Mucosa of descending colon (tissue), 3 donors: ENCODE results near the gene TMEM233. TPM values are rescaled to one million over a fixed set of nuclear protein-coding genes. Genes with fewer than 3 reads are reported as not detected.
A peak's percentile ranks its signal among the peaks of the same experiment; 100 is the strongest.

Experiments used
- ATAC-seq: fragments of 200-7000 bp; cut with Tn5 transposase; one replicate; pipeline ENCODE4 v1.9.1; 2020; ENCODE audit warnings: mild to moderate bottlenecking, moderate library complexity
- DNase-seq, 3 donors: peaks; one replicate each; pipeline ENCODE4 v3.0.0-alpha.2; 2020
- H3K36me3 ChIP-seq: fragments of 200-600 bp; one replicate; pipeline ENCODE4 v1.8.0; 2021; ENCODE audit warnings: low read depth, mild to moderate bottlenecking
- H3K4me1 ChIP-seq: fragments of 200-600 bp; one replicate; pipeline ENCODE4 v1.8.0; 2021; ENCODE audit warnings: low read depth, mild to moderate bottlenecking
- H3K4me3 ChIP-seq: fragments of 200-600 bp; one replicate; pipeline ENCODE4 v1.8.0; 2021; ENCODE audit warnings: mild to moderate bottlenecking
- H3K9me3 ChIP-seq: fragments of 200-600 bp; one replicate; pipeline ENCODE4 v1.8.0; 2021; ENCODE audit warnings: mild to moderate bottlenecking
- intact Hi-C, 2 donors: fragments of 100-400 bp; cut with DNase I in 1 of 2; cut with micrococcal nuclease in 1 of 2; formaldehyde crosslinking; loops; one replicate each; pipeline versions ENCODE4 v1.11.0 to v1.11.1; 2022; cut with DNase I, micrococcal nuclease
- total RNA-seq, 3 donors: library from RNA; stranded (reverse); fragmentation: NEBNext Ultra II Directional in 2 of 3; extraction: Animal tissue kit (Norgen Biotek cat#: 25700) in 2 of 3; gene quantifications; one replicate each; pipeline versions ENCODE4 v1.2.1 to v1.2.4, GENCODE V29; 2021 to 2023
- TF ChIP-seq, protein P1 (sequence below): fragments of 200-600 bp; IDR thresholded peaks from one replicate; pipeline ENCODE4 v1.8.0; 2022; ENCODE audit warnings: antibody characterized with exemption, mild to moderate bottlenecking
- donor health status: DM: no; HTN: no; CAD: no; lungs with moderate emphysema.
- donor health status: DM: no; HTN: no; CAD: no.
- donor health status: DM: no; HTN: yes; CAD: no.

Gene TMEM233
- total RNA-seq, 3 donors from 2014 or later = 0.27 to 0.63 TPM; not detected in 1

DNA sequence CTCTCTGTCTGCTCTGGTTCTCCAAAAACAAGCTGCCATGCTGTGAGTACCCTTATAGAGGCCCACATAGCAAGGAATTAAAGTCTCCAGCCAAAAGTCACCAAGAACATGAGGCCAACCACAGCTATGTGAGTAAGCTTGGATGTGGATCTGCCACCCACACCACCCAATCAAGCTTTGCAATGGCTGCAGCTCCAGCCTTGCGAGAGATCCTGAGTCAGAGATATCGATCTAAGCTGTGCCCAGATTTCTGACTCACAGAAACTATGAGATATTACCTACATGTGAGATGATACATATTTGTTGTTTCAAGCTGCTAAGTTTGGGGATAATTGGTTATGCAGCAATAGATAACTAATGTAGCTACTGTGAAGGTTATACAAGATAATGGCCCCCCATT, 15.5 kb upstream of the TMEM233 start:
- intact Hi-C loops = no loop called here
- H3K4me3 ChIP-seq = no peak overlapping the region
- no peaks in the 10 kb centered on the region for H3K9me3 ChIP-seq
- DNase-seq (no peak), ATAC-seq (no peak)
- no peaks in the 10 kb centered on the region for H3K36me3 ChIP-seq
- TF ChIP-seq, protein P1, sequence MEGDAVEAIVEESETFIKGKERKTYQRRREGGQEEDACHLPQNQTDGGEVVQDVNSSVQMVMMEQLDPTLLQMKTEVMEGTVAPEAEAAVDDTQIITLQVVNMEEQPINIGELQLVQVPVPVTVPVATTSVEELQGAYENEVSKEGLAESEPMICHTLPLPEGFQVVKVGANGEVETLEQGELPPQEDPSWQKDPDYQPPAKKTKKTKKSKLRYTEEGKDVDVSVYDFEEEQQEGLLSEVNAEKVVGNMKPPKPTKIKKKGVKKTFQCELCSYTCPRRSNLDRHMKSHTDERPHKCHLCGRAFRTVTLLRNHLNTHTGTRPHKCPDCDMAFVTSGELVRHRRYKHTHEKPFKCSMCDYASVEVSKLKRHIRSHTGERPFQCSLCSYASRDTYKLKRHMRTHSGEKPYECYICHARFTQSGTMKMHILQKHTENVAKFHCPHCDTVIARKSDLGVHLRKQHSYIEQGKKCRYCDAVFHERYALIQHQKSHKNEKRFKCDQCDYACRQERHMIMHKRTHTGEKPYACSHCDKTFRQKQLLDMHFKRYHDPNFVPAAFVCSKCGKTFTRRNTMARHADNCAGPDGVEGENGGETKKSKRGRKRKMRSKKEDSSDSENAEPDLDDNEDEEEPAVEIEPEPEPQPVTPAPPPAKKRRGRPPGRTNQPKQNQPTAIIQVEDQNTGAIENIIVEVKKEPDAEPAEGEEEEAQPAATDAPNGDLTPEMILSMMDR = no peak
- no peaks in the 10 kb centered on the region for H3K4me1 ChIP-seq

DNA sequence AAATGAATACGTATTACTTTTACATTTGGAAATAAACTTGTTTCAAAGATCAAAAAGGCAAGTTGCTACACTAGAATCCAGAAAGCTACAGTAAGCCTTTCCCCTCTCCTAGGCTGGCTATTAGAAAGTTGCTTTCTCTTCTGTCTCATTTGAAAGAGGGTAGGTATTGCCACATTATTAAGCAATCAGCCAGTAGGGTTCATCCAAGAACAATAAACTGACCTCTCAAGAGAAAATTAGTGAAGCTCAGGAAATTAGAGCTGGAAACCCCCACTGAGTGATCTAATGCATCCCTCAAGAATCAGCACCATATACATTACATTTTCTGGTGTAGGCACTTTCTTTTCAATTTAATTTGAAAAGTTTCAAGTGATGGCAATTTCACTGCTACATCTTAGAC, 4.5 kb upstream of the TMEM233 start:
- ATAC-seq = no peak

DNA sequence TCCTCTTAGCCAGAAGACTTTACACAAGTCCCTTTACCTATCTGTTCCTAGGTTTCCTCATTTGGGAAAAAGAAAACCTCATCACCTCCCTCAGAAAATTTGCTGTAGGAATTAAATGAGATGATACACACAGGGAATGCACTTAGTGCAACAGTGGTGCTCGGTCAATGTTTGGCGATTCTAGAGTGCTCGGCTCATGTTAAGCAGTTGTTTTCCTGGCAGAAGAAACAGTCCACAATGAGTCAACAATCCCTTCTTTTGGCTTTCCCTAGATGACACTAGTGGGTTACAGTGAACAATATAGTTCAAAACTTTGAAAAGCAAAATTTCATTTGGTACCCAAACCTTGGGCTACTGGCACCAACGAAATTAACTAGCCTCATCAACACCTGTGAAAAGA, 3.9 kb upstream of the TMEM233 start:
- no peak for DNase-seq
- Histone ChIP-seq H3K4me1 (no peaks in the 10 kb centered on the region), H3K9me3 (no peaks in the 10 kb centered on the region), H3K36me3 (no peaks in the 10 kb centered on the region), H3K4me3 (no peak overlapping the region)
- no peak for ATAC-seq
- TF ChIP-seq, protein P1 = no peak
- intact Hi-C loops = no loop called here

More for the DNA sequence above, 4.5 kb upstream of the TMEM233 start:
- no peaks in the 10 kb centered on the region for H3K9me3 ChIP-seq
- H3K4me3 ChIP-seq = no peak overlapping the region
- no peaks in the 10 kb centered on the region for H3K36me3 ChIP-seq
- TF ChIP-seq, protein P1 = no peak
- DNase-seq = no peak
- H3K4me1 ChIP-seq = no peaks in the 10 kb centered on the region
- intact Hi-C loops = no loop called here

DNA sequence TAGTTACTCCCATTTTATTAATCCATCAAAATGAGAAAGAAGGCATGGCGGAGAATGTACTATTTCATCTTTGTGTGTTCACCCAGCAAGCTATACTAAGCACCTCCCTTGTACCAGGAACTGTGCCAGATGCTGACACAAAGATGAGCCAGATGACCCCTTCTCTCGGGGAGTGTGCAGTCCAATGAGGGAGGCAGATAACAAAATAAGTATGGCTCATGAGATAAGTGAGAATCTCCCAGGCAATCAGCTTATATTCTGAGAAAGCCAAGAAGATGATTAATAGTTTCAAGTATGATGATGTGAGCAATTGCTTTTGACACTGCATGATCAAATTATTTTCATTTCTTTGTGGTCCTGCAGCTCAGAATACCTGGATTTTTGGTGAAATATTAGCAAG, 1.3 kb upstream of the TMEM233 start:
- H3K36me3 ChIP-seq = no peaks in the 10 kb centered on the region
- ATAC-seq = no peak
- TF ChIP-seq, protein P1 = no peak
- intact Hi-C loops = no loop called here
- H3K9me3 ChIP-seq = no peaks in the 10 kb centered on the region
- no peak overlapping the region for H3K4me3 ChIP-seq
- H3K4me1 ChIP-seq = peaks cover 3% of the 10 kb centered on the region
- no peak for DNase-seq

DNA sequence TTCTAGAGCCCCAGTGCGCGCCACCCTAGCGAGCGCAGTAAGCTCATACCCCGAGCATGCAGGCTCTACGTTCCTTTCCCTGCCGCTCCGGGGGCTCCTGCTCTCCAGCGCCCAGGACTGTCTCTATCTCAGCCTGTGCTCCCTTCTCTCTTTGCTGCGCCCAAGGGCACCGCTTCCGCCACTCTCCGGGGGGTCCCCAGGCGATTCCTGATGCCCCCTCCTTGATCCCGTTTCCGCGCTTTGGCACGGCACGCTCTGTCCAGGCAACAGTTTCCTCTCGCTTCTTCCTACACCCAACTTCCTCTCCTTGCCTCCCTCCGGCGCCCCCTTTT, 791 bp downstream of the TMEM233 start:
- no peak overlapping the region for H3K4me3 ChIP-seq
- no peak for ATAC-seq
- peaks cover 3% of the 10 kb centered on the region for H3K4me1 ChIP-seq
- no peaks in the 10 kb centered on the region for H3K36me3 ChIP-seq
- intact Hi-C loops = no loop called here
- H3K9me3 ChIP-seq = no peaks in the 10 kb centered on the region
- DNase-seq = no peak
- TF ChIP-seq, protein P1 = no peak

DNA sequence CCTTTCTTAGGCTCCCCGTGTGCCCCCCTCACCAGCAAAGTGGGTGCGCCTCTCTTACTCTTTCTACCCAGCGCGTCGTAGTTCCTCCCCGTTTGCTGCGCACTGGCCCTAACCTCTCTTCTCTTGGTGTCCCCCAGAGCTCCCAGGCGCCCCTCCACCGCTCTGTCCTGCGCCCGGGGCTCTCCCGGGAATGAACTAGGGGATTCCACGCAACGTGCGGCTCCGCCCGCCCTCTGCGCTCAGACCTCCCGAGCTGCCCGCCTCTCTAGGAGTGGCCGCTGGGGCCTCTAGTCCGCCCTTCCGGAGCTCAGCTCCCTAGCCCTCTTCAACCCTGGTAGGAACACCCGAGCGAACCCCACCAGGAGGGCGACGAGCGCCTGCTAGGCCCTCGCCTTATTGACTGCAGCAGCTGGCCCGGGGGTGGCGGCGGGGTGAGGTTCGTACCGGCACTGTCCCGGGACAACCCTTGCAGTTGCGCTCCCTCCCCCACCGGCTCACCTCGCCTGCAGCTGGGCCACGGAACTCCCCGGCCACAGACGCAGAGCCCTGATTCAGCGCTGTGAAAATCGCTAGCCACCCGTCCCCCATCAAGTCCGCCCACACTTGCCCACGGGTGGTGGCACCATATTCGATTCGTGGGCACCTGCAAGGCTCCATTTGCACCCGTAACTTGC, 1.3 kb downstream of the TMEM233 start:
- Histone ChIP-seq H3K36me3 (no peaks in the 10 kb centered on the region), H3K4me3 (no peak overlapping the region), H3K9me3 (no peaks in the 10 kb centered on the region), H3K4me1 (peaks cover 3% of the 10 kb centered on the region)
- TF ChIP-seq, protein P1 = no peak
- DNase-seq = no peak
- ATAC-seq = peak; percentile 17
- intact Hi-C loops = no loop called here
